H9 (cell line): ENCODE measurements around the gene MYOZ2. TPM values are rescaled to one million over a fixed set of nuclear protein-coding genes. Genes with fewer than 3 reads are reported as not detected.

Source experiments
- DNase-seq: peaks from one replicate; pipeline ENCODE4 v3.0.0-alpha.2; 2017
- H2AFZ ChIP-seq: one replicate; pipeline ENCODE4 v1.6.1; 2013; ENCODE audit warnings: mild to moderate bottlenecking, low read length, control low read depth, moderate library complexity
- H2AK5ac ChIP-seq: 2 replicates; pipeline ENCODE4 v1.6.1; 2013; ENCODE audit warnings: low read length, control low read depth, mixed read lengths; ENCODE audit not compliant: insufficient read length
- H2BK120ac ChIP-seq: one replicate; pipeline ENCODE4 v1.6.1; 2013; ENCODE audit warnings: low read depth, mild to moderate bottlenecking, low read length, control low read depth, inconsistent platforms; ENCODE audit not compliant: poor library complexity, severe bottlenecking
- H2BK12ac ChIP-seq: 2 replicates; pipeline ENCODE4 v1.6.1; 2013; ENCODE audit warnings: low read length, control low read depth, mixed read lengths, low read depth; ENCODE audit not compliant: insufficient read length
- H2BK15ac ChIP-seq: 2 replicates; pipeline ENCODE4 v1.6.1; 2013; ENCODE audit warnings: low read depth, low read length, control low read depth
- H2BK20ac ChIP-seq: one replicate; pipeline ENCODE4 v1.6.1; 2013; ENCODE audit warnings: low read depth, mild to moderate bottlenecking, low read length, control low read depth, inconsistent platforms; ENCODE audit not compliant: poor library complexity, severe bottlenecking
- H2BK5ac ChIP-seq: 2 replicates; pipeline ENCODE4 v1.6.1; 2013; ENCODE audit warnings: low read length, control low read depth, mixed read lengths; ENCODE audit not compliant: insufficient read length
- H3K14ac ChIP-seq: 2 replicates; pipeline ENCODE4 v1.6.1; 2013; ENCODE audit warnings: low read length, control low read depth; ENCODE audit not compliant: insufficient read depth
- H3K18ac ChIP-seq: 2 replicates; pipeline ENCODE4 v1.6.1; 2013; ENCODE audit warnings: low read depth, mild to moderate bottlenecking, mixed read lengths, low read length, control low read depth; ENCODE audit not compliant: insufficient read length
- H3K23ac ChIP-seq: 2 replicates; pipeline ENCODE4 v1.6.1; 2013; ENCODE audit warnings: low read length, control low read depth, mixed read lengths, low read depth; ENCODE audit not compliant: insufficient read length
- H3K23me2 ChIP-seq: 2 replicates; pipeline ENCODE4 v1.6.1; 2013; ENCODE audit warnings: low read depth, mild to moderate bottlenecking, mixed read lengths, low read length, control low read depth; ENCODE audit not compliant: insufficient read length, poor library complexity, severe bottlenecking
- H3K27ac ChIP-seq: 2 replicates; pipeline ENCODE4 v1.5.1; 2013; ENCODE audit warnings: low read length, control low read depth, mixed read lengths, low read depth; ENCODE audit not compliant: insufficient read length
- H3K27me3 ChIP-seq: 2 replicates; pipeline ENCODE4 v1.6.1; 2013; ENCODE audit warnings: low read length, control low read depth, inconsistent platforms; ENCODE audit not compliant: insufficient read depth
- H3K4ac ChIP-seq: 2 replicates; pipeline ENCODE4 v1.6.1; 2013; ENCODE audit warnings: low read depth, mild to moderate bottlenecking, control low read depth, inconsistent platforms, low read length, moderate library complexity
- H3K4me1 ChIP-seq: 2 replicates; pipeline ENCODE4 v1.6.1; 2013; ENCODE audit warnings: low read length, control low read depth, inconsistent platforms; ENCODE audit not compliant: insufficient read depth
- H3K4me2 ChIP-seq: 2 replicates; pipeline ENCODE4 v1.6.1; 2013; ENCODE audit warnings: low read length, control low read depth, mixed read lengths; ENCODE audit not compliant: insufficient read length, insufficient read depth
- H3K56ac ChIP-seq: 2 replicates; pipeline ENCODE4 v1.6.1; 2013; ENCODE audit warnings: low read depth, mild to moderate bottlenecking, mixed read lengths, low read length, control low read depth; ENCODE audit not compliant: insufficient read length
- H3K79me1 ChIP-seq: 2 replicates; pipeline ENCODE4 v1.6.1; 2013; ENCODE audit warnings: low read depth, mild to moderate bottlenecking, moderate library complexity, low read length, control low read depth, inconsistent platforms; ENCODE audit not compliant: insufficient read depth, poor library complexity, severe bottlenecking
- H3K79me2 ChIP-seq: 2 replicates; pipeline ENCODE4 v1.6.1; 2013; ENCODE audit warnings: low read length, control low read depth, inconsistent platforms; ENCODE audit not compliant: insufficient read depth
- H3K9ac ChIP-seq: 2 replicates; pipeline ENCODE4 v1.6.1; 2013; ENCODE audit warnings: low read length, control low read depth, mixed read lengths; ENCODE audit not compliant: insufficient read length; ENCODE audit errors: extremely low read depth
- H3K9me3 ChIP-seq: one replicate; pipeline ENCODE4 v1.6.1; 2013; ENCODE audit warnings: low read depth, low read length, inconsistent platforms; ENCODE audit not compliant: control insufficient read depth
- H3T11ph ChIP-seq: one replicate; pipeline ENCODE4 v1.6.1; 2013; ENCODE audit warnings: mild to moderate bottlenecking, low read length, control low read depth, inconsistent platforms
- H4K20me1 ChIP-seq: one replicate; pipeline ENCODE4 v1.6.1; 2013; ENCODE audit not compliant: control insufficient read depth, insufficient read length, insufficient read depth
- H4K5ac ChIP-seq: 2 replicates; pipeline ENCODE4 v1.6.1; 2013; ENCODE audit warnings: low read depth, mild to moderate bottlenecking, mixed read lengths, low read length, control low read depth; ENCODE audit not compliant: insufficient read length
- H4K8ac ChIP-seq: replicated peaks from 2 replicates; pipeline ENCODE4 v1.6.1; 2013; ENCODE audit warnings: low read length, control low read depth, mixed read lengths, low read depth; ENCODE audit not compliant: insufficient read length
- H4K91ac ChIP-seq: 2 replicates; pipeline ENCODE4 v1.6.1; 2013; ENCODE audit warnings: low read depth, mild to moderate bottlenecking, moderate library complexity, mixed read lengths, low read length, control low read depth; ENCODE audit not compliant: insufficient read length
- H3K27ac Mint-ChIP-seq, 3 experiments: 2 replicates in 2 of 3; 3 replicates in 1 of 3; pipeline ENCODE4 v1.8.0; 2020 to 2021; ENCODE audit warnings: mixed read lengths in 3 of 3, mild to moderate bottlenecking in 1 of 3, moderate library complexity in 1 of 3
- H3K27me3 Mint-ChIP-seq: 2 replicates; pipeline ENCODE4 v1.8.0; 2021; ENCODE audit warnings: low read depth, mild to moderate bottlenecking, moderate library complexity, mixed read lengths
- H3K36me3 Mint-ChIP-seq, 3 experiments: 2 replicates in 2 of 3; 3 replicates in 1 of 3; pipeline ENCODE4 v1.8.0; 2020 to 2021; ENCODE audit warnings: low read depth in 3 of 3, mixed read lengths in 3 of 3; ENCODE audit not compliant: insufficient read depth in 1 of 3
- H3K4me1 Mint-ChIP-seq, 2 experiments: 2 replicates each; pipeline ENCODE4 v1.8.0; 2020; ENCODE audit warnings: mixed read lengths in 2 of 2
- H3K4me3 Mint-ChIP-seq, 2 experiments: 2 replicates in 1 of 2; 3 replicates in 1 of 2; pipeline ENCODE4 v1.8.0; 2020 to 2021; ENCODE audit warnings: mild to moderate bottlenecking in 2 of 2, mixed read lengths in 2 of 2, moderate library complexity in 1 of 2
- H3K9me3 Mint-ChIP-seq, 2 experiments: 2 replicates in 1 of 2; 3 replicates in 1 of 2; pipeline ENCODE4 v1.8.0; 2020; ENCODE audit warnings: mild to moderate bottlenecking in 2 of 2, mixed read lengths in 2 of 2, moderate library complexity in 1 of 2
- WGBS: extraction: QIAGEN DNeasy Blood & Tissue Kit; methylation state at CpG from one replicate; pipeline ENCODE4 v1.1.7; 2013; ENCODE audit warnings: missing lambda C conversion rate, low lambda C conversion rate, mixed read lengths; ENCODE audit not compliant: insufficient read length; ENCODE audit errors: extremely low coverage; 5-methylcytosine and 5-hydroxymethylcytosine counted together
- total RNA-seq: library from RNA; stranded (reverse); gene quantifications from 2 replicates; pipeline ENCODE4 v1.2.1, GENCODE V29; 2021
- TF ChIP-seq, protein P1 (sequence below): fragments of 200-600 bp; sonication (generic); conservative IDR thresholded peaks from 3 replicates; pipeline ENCODE4 v1.8.0; 2021; ENCODE audit warnings: antibody characterized with exemption, mild to moderate bottlenecking

MYOZ2 gene
- total RNA-seq, 1 experiment from 2014 or later: not detected

DNA sequence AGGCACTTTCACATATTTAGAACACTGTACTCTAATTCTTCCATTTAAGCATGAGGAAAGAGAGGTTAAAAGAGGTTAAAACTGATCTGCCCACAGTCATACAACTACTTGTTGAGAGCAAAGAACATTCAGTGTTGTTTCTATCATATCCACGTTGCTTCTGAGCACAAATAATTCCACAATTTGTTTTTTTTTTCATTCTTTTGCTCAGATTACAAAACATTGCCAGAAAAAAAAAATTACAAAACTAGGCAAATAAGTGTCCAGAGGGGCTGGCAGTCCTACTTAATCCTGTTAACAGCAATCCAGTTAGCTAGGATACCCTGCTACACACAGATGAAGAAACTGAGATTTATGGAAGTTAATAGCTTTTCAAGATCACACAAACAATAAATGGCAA, 70.5 kb downstream of the MYOZ2 start:
- H3K4ac ChIP-seq: no peak overlapping the region
- no peak overlapping the region for H2AFZ ChIP-seq
- H3K9me3 Mint-ChIP-seq: peaks cover 5 to 9% of the 10 kb centered on the region in 2 experiments; a peak in 4 of 5 replicates
- H4K91ac ChIP-seq: no peak overlapping the region
- no peak overlapping the region for H3K4me2 ChIP-seq
- no peak overlapping the region for H4K5ac ChIP-seq
- H3K9me3 ChIP-seq: no peaks in the 10 kb centered on the region
- H3K27ac ChIP-seq: no peak overlapping the region
- H3K36me3 Mint-ChIP-seq: peaks cover 0 to 5% (median 2%) of the 10 kb centered on the region in 3 experiments; a peak in 3 of 7 replicates
- H3K27ac Mint-ChIP-seq: no peak overlapping the region
- no peak overlapping the region for H2BK5ac ChIP-seq
- no peak overlapping the region for H2BK15ac ChIP-seq
- H3K4me3 Mint-ChIP-seq: no peak overlapping the region
- H2BK12ac ChIP-seq: no peak overlapping the region
- H2BK20ac ChIP-seq: no peak overlapping the region
- no peaks in the 10 kb centered on the region for H4K20me1 ChIP-seq
- DNase-seq: no peak
- no peak overlapping the region for H2BK120ac ChIP-seq
- peaks cover 10 to 24% of the 10 kb centered on the region in 2 experiments for H3K4me1 Mint-ChIP-seq
- H3T11ph ChIP-seq: no peak overlapping the region
- no peak overlapping the region for H3K18ac ChIP-seq
- H3K79me2 ChIP-seq: no peaks in the 10 kb centered on the region
- TF ChIP-seq, protein P1, sequence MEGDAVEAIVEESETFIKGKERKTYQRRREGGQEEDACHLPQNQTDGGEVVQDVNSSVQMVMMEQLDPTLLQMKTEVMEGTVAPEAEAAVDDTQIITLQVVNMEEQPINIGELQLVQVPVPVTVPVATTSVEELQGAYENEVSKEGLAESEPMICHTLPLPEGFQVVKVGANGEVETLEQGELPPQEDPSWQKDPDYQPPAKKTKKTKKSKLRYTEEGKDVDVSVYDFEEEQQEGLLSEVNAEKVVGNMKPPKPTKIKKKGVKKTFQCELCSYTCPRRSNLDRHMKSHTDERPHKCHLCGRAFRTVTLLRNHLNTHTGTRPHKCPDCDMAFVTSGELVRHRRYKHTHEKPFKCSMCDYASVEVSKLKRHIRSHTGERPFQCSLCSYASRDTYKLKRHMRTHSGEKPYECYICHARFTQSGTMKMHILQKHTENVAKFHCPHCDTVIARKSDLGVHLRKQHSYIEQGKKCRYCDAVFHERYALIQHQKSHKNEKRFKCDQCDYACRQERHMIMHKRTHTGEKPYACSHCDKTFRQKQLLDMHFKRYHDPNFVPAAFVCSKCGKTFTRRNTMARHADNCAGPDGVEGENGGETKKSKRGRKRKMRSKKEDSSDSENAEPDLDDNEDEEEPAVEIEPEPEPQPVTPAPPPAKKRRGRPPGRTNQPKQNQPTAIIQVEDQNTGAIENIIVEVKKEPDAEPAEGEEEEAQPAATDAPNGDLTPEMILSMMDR: no peak
- H3K9ac ChIP-seq: no peak overlapping the region
- no peak overlapping the region for H2AK5ac ChIP-seq
- H3K14ac ChIP-seq: no peak overlapping the region
- no peaks in the 10 kb centered on the region for H3K27me3 ChIP-seq
- H3K4me1 ChIP-seq: 0 out of 2 replicates have a peak, but pooled peaks cover 2% of the 10 kb centered on the region
- H3K27me3 Mint-ChIP-seq: peaks cover 4% of the 10 kb centered on the region
- H4K8ac ChIP-seq: no peak overlapping the region
- H3K23me2 ChIP-seq: no peaks in the 10 kb centered on the region
- no CpG with 5 or more reads among the region's 1 CpG for WGBS
- no peak overlapping the region for H3K56ac ChIP-seq
- H3K23ac ChIP-seq: no peak overlapping the region
- H3K79me1 ChIP-seq: no peaks in the 10 kb centered on the region
